Spinal cord (tissue), 10 donors: ENCODE data around the gene NCBP2L. TPM values are rescaled to one million over a fixed set of nuclear protein-coding genes. Genes with fewer than 3 reads are reported as not detected.
A peak's percentile ranks its signal among the peaks of the same experiment; 100 is the strongest.
"Not testable (repeated sequence)": the region's sequence is repeated elsewhere in the genome, so short reads cannot be mapped to it uniquely, and the experiment has no call there.

Experiments used
- DNase-seq, 6 donors: peaks; one replicate each; pipeline versions ENCODE4 v3.0.0 to v3.0.0-alpha.2; 2013 to 2015; ENCODE audit warnings: low spot score in 6 of 6, low read depth in 4 of 6
- H3K27ac ChIP-seq: one replicate; pipeline ENCODE4 v1.5.1; 2013; ENCODE audit warnings: low read depth, low read length, control low read depth
- H3K27me3 ChIP-seq: one replicate; pipeline ENCODE4 v1.6.1; 2013; ENCODE audit warnings: low read length; ENCODE audit not compliant: control insufficient read depth, insufficient read depth
- H3K36me3 ChIP-seq: one replicate; pipeline ENCODE4 v1.6.1; 2013; ENCODE audit warnings: low read length; ENCODE audit not compliant: control insufficient read depth, insufficient read depth
- H3K4me1 ChIP-seq: one replicate; pipeline ENCODE4 v1.6.1; 2013; ENCODE audit warnings: low read length; ENCODE audit not compliant: control insufficient read depth, insufficient read depth
- H3K4me3 ChIP-seq: one replicate; pipeline ENCODE4 v1.5.1; 2013; ENCODE audit warnings: low read depth, low read length, control low read depth
- H3K9me3 ChIP-seq: one replicate; pipeline ENCODE4 v1.6.1; 2013; ENCODE audit warnings: low read length; ENCODE audit not compliant: control insufficient read depth, insufficient read depth
- WGBS: methylation state at CpG from one replicate; pipeline ENCODE4 v1.1.5; 2013; ENCODE audit warnings: missing lambda C conversion rate; ENCODE audit not compliant: insufficient coverage; 5-methylcytosine and 5-hydroxymethylcytosine counted together
- polyA plus RNA-seq, 2 donors: library from polyadenylated mRNA; unstranded; fragments of 120-200 nt; gene quantifications; one replicate each; pipeline ENCODE4 v1.2.1, GENCODE V29; 2013; ENCODE audit not compliant: insufficient read length in 2 of 2
- total RNA-seq, 2 donors: library from RNA; depleted of rRNA in 1 of 2; stranded (reverse); fragments of 120-200 nt in 1 of 2; fragments of >200 nt in 1 of 2; gene quantifications; one replicate each; pipeline versions ENCODE4 v1.2.3 to v1.2.4, GENCODE V29; 2013 to 2014
- donor health status: healthy.

The NCBP2L gene
- total and polyA plus RNA-seq, 4 donors = 0.06 to 0.14 TPM; not detected in 2

- no peak overlapping the region for H3K27ac ChIP-seq
These were observed 641 bp upstream of the NCBP2L start for GRCh38 chrX:107776649-107777535.

DNA sequence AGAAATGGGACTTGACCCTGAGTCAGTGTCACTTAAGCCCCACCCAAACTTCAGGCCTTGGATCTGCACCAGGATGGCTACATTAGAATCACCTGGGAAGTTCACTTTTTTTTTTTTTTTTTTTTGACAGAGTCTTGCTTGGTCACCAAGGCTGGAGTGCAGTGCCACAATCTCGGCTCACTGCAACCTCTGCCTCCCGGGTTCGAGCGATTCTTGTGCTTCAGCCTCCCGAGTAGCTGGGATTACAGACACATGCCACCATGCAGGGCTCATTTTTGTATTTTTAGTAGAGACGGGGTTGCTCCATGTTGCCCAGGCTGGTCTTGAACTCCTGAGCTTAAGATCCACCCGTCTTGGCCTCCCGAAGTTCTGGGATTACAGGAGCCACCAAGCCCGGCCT lies 3.0 kb downstream of the NCBP2L start:
- H3K9me3 ChIP-seq = no peaks in the 10 kb centered on the region
- H3K36me3 ChIP-seq = no peaks in the 10 kb centered on the region
- H3K4me3 ChIP-seq = no peak overlapping the region
- no peak overlapping the region for H3K27ac ChIP-seq
- H3K4me1 ChIP-seq = peaks cover 10% of the 10 kb centered on the region
- DNase-seq = no peak
- H3K27me3 ChIP-seq = peaks cover 17% of the 10 kb centered on the region
- WGBS = 90% methylated on average over 5 of the region's 9 CpGs

More at GRCh38 chrX:107776649-107777535, 641 bp upstream of the NCBP2L start:
- peak; percentile 54 to 95 (median 72) for DNase-seq
- Histone ChIP-seq H3K27me3 (peaks cover 46% of the 10 kb centered on the region), H3K4me1 (peaks cover 19% of the 10 kb centered on the region), H3K9me3 (no peaks in the 10 kb centered on the region), H3K36me3 (no peaks in the 10 kb centered on the region), H3K4me3 (peak overlapping the region; percentile 56)
- 17% methylated on average over 16 of the region's 20 CpGs for WGBS

- H3K27ac ChIP-seq = no peak overlapping the region
These were observed 10.3 kb downstream of the NCBP2L start for GRCh38 chrX:107787827-107788226.

DNA sequence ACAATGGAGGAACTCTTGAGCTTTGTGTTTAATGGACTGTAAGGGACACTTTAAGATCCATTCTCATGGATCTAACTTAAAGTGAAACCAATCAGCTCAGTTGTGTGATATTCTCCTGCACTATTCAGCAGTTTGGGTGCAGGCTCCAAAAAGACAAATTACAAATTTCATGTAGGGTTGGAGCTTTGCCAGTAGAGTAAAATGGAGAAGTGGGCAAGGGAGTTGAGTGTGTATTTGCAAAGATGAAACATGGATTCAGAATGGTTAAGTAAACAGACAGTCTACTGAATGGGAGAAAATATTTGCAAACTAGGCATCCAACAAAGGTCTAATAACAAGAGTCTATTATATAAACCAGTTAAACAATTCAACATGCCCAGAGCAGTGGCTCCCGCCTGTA lies 26.9 kb downstream of the NCBP2L start:
- H3K36me3 ChIP-seq = no peaks in the 10 kb centered on the region
- 67% methylated on average over 1 of the region's 1 CpG for WGBS
- H3K27ac ChIP-seq = no peak overlapping the region
- DNase-seq = no peak
- peaks cover 1% of the 10 kb centered on the region for H3K9me3 ChIP-seq
- H3K4me1 ChIP-seq = no peaks in the 10 kb centered on the region
- no peaks in the 10 kb centered on the region for H3K27me3 ChIP-seq
- H3K4me3 ChIP-seq = no peak overlapping the region

More at GRCh38 chrX:107787827-107788226, 10.3 kb downstream of the NCBP2L start:
- no peaks in the 10 kb centered on the region for H3K36me3 ChIP-seq
- H3K9me3 ChIP-seq = no peaks in the 10 kb centered on the region
- WGBS = 29% methylated on average over 1 of the region's 1 CpG
- no peaks in the 10 kb centered on the region for H3K4me1 ChIP-seq
- no peak overlapping the region for H3K4me3 ChIP-seq
- H3K27me3 ChIP-seq = peaks cover 2% of the 10 kb centered on the region
- no peak for DNase-seq

DNA sequence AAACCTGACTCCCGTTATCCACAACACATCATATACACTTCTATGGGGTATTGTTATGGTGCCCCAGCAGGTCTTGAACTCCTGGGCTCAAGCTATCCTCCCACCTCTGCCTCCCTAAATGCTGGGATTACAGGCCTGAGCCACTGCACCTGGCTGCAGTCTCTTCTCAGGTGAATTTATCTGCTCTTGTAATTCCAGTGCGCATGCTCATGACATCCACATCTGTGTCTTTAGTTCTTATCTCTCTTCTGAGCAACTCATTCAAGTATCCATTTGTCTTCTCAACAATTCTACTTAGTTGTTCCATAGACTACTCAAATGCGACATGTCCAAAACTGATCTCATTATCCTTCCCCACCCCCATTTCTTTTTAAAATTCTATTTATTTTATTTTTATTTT lies 27.6 kb downstream of the NCBP2L start:
- Histone ChIP-seq H3K36me3 (no peaks in the 10 kb centered on the region), H3K27ac (no peak overlapping the region), H3K9me3 (peaks cover 1% of the 10 kb centered on the region), H3K4me3 (no peak overlapping the region), H3K4me1 (no peaks in the 10 kb centered on the region), H3K27me3 (no peaks in the 10 kb centered on the region)
- 89% methylated on average over 1 of the region's 3 CpGs for WGBS
- DNase-seq = no peak

DNA sequence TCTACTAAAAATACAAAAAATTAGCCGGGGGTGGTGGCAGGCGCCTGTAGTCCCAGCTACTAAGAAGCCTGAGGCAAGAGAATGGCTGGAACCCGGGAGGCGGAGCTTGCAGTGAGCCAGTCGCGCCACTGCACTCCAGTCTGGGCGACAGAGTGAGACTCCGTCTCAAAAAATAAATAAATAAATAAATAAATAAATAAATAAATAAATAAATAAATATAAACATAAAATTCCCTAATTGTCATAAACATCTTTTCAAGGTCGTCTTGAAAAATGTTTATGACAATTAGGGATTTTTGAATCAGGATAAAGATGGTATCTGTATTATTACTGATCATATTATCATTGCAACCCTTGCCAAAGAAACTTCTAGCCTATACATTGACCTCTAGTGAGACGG lies 32.5 kb downstream of the NCBP2L start:
- not testable (repeated sequence) for H3K27ac ChIP-seq, H3K27me3 ChIP-seq, H3K4me3 ChIP-seq, H3K36me3 ChIP-seq, H3K9me3 ChIP-seq, DNase-seq, H3K4me1 ChIP-seq
- 60% methylated on average over 1 of the region's 10 CpGs for WGBS

GRCh38 chrX:107818900-107819521 lies 41.5 kb downstream of the NCBP2L start:
- no peaks in the 10 kb centered on the region for H3K36me3 ChIP-seq
- H3K9me3 ChIP-seq = peaks cover 13% of the 10 kb centered on the region
- no peak for DNase-seq
- H3K4me1 ChIP-seq = no peaks in the 10 kb centered on the region
- no peaks in the 10 kb centered on the region for H3K27me3 ChIP-seq
- H3K27ac ChIP-seq = no peak overlapping the region
- no peak overlapping the region for H3K4me3 ChIP-seq

GRCh38 chrX:107823042-107823441 lies 45.5 kb downstream of the NCBP2L start:
- H3K36me3 ChIP-seq = no peaks in the 10 kb centered on the region
- H3K4me3 ChIP-seq = no peak overlapping the region
- DNase-seq = no peak
- no peaks in the 10 kb centered on the region for H3K4me1 ChIP-seq
- no peak overlapping the region for H3K27ac ChIP-seq
- WGBS = no CpG with 5 or more reads among the region's 2 CpGs
- H3K9me3 ChIP-seq = peaks cover 12% of the 10 kb centered on the region
- H3K27me3 ChIP-seq = peaks cover 5% of the 10 kb centered on the region

DNA sequence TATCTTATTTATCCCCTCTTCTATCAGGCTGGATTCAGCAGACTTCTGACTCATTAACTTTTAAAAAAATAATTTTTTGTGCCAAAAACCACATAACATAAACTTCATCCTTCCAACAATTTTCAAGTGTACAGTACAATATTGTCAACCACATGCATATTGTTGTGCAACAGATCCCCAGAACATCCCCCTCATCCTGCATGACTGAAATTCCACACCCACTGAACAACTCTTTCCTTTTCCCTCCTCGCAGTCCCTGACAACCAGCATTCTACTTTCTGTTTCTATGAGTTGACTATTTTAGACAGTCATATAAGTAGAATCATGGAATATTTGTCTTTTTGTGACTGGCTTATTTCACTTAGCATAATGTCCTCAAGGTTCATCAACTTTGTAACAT lies 45.9 kb downstream of the NCBP2L start:
- Histone ChIP-seq H3K9me3 (peaks cover 9% of the 10 kb centered on the region), H3K27ac (no peak overlapping the region), H3K4me3 (no peak overlapping the region), H3K27me3 (peaks cover 5% of the 10 kb centered on the region), H3K4me1 (no peaks in the 10 kb centered on the region), H3K36me3 (no peaks in the 10 kb centered on the region)
- WGBS = no CpG with 5 or more reads among the region's 1 CpG
- no peak for DNase-seq
